GM13977 (cell line): ENCODE measurements around the gene SOWAHA.

Experiments used
- DNase-seq: peaks from one replicate; pipeline ENCODE4 v3.0.0; 2012; ENCODE audit warnings: low spot score
- in situ Hi-C: fragments of 300-500 bp; cut with MboI; formaldehyde crosslinking; loops from one replicate; pipeline ENCODE4 v1.12.0; 2022; ENCODE audit warnings: low sequenced_read_pairs, low pct_unique_long_range_greater_than_20kb, mixed read lengths, inconsistent platforms; ENCODE audit not compliant: unreplicated experiment
- TF ChIP-seq, protein P1 (sequence below): IDR thresholded peaks from 2 replicates; pipeline ENCODE4 v1.5.1; 2012; ENCODE audit warnings: mild to moderate bottlenecking, control low read depth; ENCODE audit not compliant: insufficient read depth; ENCODE audit errors: extremely low read depth, missing control alignments

The SOWAHA gene

GRCh38 chr5:132820162-132820754, 7.2 kb downstream of the SOWAHA start:
- in situ Hi-C loops = loop anchor here (10.0 kb wide), 1 partner anchor 435 kb away; no protein-coding TSS in a partner anchor
- TF ChIP-seq, protein P1, sequence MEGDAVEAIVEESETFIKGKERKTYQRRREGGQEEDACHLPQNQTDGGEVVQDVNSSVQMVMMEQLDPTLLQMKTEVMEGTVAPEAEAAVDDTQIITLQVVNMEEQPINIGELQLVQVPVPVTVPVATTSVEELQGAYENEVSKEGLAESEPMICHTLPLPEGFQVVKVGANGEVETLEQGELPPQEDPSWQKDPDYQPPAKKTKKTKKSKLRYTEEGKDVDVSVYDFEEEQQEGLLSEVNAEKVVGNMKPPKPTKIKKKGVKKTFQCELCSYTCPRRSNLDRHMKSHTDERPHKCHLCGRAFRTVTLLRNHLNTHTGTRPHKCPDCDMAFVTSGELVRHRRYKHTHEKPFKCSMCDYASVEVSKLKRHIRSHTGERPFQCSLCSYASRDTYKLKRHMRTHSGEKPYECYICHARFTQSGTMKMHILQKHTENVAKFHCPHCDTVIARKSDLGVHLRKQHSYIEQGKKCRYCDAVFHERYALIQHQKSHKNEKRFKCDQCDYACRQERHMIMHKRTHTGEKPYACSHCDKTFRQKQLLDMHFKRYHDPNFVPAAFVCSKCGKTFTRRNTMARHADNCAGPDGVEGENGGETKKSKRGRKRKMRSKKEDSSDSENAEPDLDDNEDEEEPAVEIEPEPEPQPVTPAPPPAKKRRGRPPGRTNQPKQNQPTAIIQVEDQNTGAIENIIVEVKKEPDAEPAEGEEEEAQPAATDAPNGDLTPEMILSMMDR = peak; percentile 84
- peak; percentile 93 for DNase-seq

GRCh38 chr5:132821350-132821749, 8.2 kb downstream of the SOWAHA start:
- DNase-seq = no peak
- in situ Hi-C loops = loop anchor here (10.0 kb wide), 1 partner anchor 437 kb away; no protein-coding TSS in a partner anchor

DNA sequence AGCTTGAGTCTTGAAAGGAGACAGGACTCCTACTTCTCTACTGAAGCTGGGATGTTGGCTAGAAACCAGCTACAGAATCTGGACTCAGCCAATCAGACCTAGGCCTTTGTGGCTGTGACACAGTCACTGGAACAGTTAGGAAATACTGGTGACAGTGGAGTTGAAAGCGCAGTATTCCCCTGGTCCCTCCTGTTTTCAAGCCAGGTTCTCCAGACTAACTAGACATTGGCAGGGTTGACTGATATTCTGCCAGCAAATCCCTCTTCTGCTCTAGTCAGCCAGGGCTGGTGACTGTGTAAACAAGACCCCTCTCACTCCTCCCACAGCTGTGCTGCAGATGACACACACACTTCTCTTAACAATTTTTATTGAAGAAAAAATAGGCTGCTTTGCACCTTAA, 8.7 kb downstream of the SOWAHA start:
- TF ChIP-seq, protein P1 = no peak
- DNase-seq = no peak
- in situ Hi-C loops = loop anchor here (10.0 kb wide), 1 partner anchor 437 kb away; no protein-coding TSS in a partner anchor

More at GRCh38 chr5:132821350-132821749, 8.2 kb downstream of the SOWAHA start:
- TF ChIP-seq, protein P1 = no peak

DNA sequence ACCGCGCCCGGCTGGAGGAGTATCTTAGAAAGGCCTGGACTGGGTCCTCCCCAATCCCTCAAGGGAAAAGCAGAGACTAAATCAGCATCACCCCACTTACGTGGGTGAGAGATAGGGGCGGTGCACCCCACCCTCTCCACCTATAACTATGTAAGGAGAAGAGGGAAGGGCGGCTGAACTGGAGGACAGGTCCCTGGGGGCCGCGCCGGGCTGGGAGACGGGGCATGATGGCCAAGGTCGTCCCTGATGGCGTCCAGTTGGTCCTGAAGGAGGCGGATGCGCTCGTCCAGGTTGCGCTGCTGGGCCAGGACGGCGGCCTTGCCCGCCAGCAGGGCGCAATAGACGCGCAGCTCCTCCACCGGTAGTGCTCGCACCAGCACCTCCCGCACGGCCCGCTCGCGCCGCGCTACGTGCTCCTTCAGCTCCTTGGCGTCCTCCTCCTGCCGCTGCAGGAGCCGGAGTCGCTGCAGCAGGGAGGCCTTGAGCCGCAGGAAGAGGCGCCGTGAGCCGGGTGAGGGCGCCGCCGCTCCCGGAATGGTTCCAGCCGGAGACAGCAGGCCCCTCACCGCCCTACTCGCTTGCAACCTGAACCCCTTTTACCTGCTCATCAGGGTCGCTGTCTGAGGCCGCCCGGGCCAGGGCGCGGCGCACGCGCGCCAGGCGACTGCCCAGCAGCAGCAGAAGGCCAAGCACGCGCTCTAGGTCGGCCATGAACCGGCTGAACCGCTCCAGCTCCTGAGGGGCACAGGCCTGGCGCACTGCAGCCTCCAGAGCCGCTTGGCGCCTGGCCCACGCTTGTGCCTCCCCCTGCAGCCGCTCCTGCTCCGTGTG, 9.8 kb downstream of the SOWAHA start:
- peak; percentile 52 for DNase-seq
- TF ChIP-seq, protein P1 = no peak
- in situ Hi-C loops = loop anchor here (10.0 kb wide), 1 partner anchor 438 kb away; no protein-coding TSS in a partner anchor

DNA sequence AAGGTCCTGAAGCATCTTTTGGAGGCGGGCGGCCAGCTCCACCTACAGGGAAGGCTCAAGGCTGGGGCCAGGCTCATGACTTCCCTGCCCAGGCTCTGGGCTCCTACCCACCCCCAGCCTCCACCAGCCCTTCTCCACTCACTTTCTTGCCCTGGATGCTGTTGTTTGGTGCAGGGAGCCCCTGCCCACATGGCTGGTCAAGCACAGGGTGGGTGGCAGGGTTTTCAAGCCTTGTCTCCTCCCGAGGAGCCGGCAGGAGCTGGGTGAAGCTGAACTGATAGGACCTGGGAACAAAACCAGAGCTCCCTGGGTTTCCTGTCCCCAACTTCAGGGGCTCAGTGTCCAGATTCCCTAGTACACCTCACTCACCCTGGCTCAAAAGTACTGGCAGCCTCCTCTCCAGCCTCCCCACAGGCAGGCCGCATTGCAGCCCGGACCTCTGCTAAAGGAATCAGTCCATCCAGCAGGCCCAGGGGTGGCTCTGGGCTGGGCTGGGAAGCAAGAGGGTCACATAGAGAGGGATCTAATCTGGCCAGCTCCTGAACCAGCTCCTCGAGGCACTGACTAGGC, 10.5 kb downstream of the SOWAHA start:
- DNase-seq = peak; percentile 44
- in situ Hi-C loops = loop anchor here (10.0 kb wide), 1 partner anchor 439 kb away; no protein-coding TSS in a partner anchor
- TF ChIP-seq, protein P1 = no peak

- TF ChIP-seq, protein P1 = no peak
- peak; percentile 30 for DNase-seq
- in situ Hi-C loops = loop anchor here (10.0 kb wide), 1 partner anchor 440 kb away; no protein-coding TSS in a partner anchor
Measured at GRCh38 chr5:132824426-132824825, 11.3 kb downstream of the SOWAHA start.
